ENCODE data around the gene DDX52.
"Not testable (repeated sequence)": the region's sequence is repeated elsewhere in the genome, so short reads cannot be mapped to it uniquely, and the experiment has no call there.

Gene DDX52

GRCh38 chr17:37650419-37651003 lies 7.3 kb upstream of the DDX52 start:
- no peak for DNase-seq

- DNase-seq: no peak
Measured at GRCh38 chr17:37648555-37648954, 5.3 kb upstream of the DDX52 start.

GRCh38 chr17:37647856-37648255 lies 4.6 kb upstream of the DDX52 start:
- no peak for DNase-seq

GRCh38 chr17:37643869-37644268 lies 623 bp upstream of the DDX52 start:
- no peak for DNase-seq

- DNase-seq: no peak
Measured at GRCh38 chr17:37642681-37643080, 565 bp downstream of the DDX52 start.

GRCh38 chr17:37640015-37640414 lies 3.2 kb downstream of the DDX52 start:
- no peak for DNase-seq

GRCh38 chr17:37637956-37638355 lies 5.3 kb downstream of the DDX52 start:
- no peak for DNase-seq

- not testable (repeated sequence) for DNase-seq
Measured at GRCh38 chr17:37616430-37616829, 26.8 kb downstream of the DDX52 start.

GRCh38 chr17:37614823-37615222 lies 28.4 kb downstream of the DDX52 start:
- DNase-seq: no peak

GRCh38 chr17:37614391-37614790 lies 28.9 kb downstream of the DDX52 start:
- DNase-seq: no peak

GRCh38 chr17:37610971-37611370 lies 32.3 kb downstream of the DDX52 start:
- DNase-seq: no peak

GRCh38 chr17:37610041-37610420 lies 33.2 kb downstream of the DDX52 start:
- DNase-seq: not testable (repeated sequence)

- DNase-seq: peak; percentile 92
Measured at GRCh38 chr17:37609170-37610040, 33.8 kb downstream of the DDX52 start, which contains the start of gene SYNRG. Gene SYNRG, minus strand, starts transcription at chr17:37609418. Its CDS starts 63 bp downstream, at chr17:37609355.

GRCh38 chr17:37608351-37609169 lies 34.7 kb downstream of the DDX52 start:
- no peak for DNase-seq

- DNase-seq: peak in 1 of 2 experiments; percentile 3
Measured at GRCh38 chr17:37607637-37608331, 35.5 kb downstream of the DDX52 start.

- peak in 1 of 2 experiments; percentile 26 for DNase-seq
Measured at GRCh38 chr17:37605813-37606505, 37.3 kb downstream of the DDX52 start.

- no peak for DNase-seq
Measured at GRCh38 chr17:37605081-37605480, 38.2 kb downstream of the DDX52 start.

- no peak for DNase-seq
Measured at GRCh38 chr17:37604556-37604955, 38.7 kb downstream of the DDX52 start.

- DNase-seq: no peak
Measured at GRCh38 chr17:37598145-37598544, 45.1 kb downstream of the DDX52 start.

GRCh38 chr17:37592291-37592690 lies 51.0 kb downstream of the DDX52 start:
- no peak for DNase-seq

GRCh38 chr17:37585066-37585465 lies 58.2 kb downstream of the DDX52 start:
- DNase-seq: no peak

GRCh38 chr17:37576281-37576680 lies 67.0 kb downstream of the DDX52 start:
- DNase-seq: no peak
